ENCODE measurements around the gene NRARP. TPM values are rescaled to one million over a fixed set of nuclear protein-coding genes. Genes with fewer than 3 reads are reported as not detected.

Gene NRARP
- total and polyA plus RNA-seq, 2 experiments from 2014 or later = 4.0 to 55.1 TPM

GRCh38 chr9:137303893-137304382 is 1.9 kb upstream of the NRARP start:
- no peak overlapping the region for H3K4me3 ChIP-seq
- Mint-ChIP-seq H3K9me3 (no peaks in the 10 kb centered on the region), H3K36me3 (ENCODE audit: low read depth) (peaks cover 4% of the 10 kb centered on the region; the same call in 2 of the 3 replicates), H3K27ac (no peak overlapping the region), H3K27me3 (ENCODE audit: insufficient read depth, low read depth, poor library complexity) (peaks cover 23% of the 10 kb centered on the region), H3K4me1 (peaks cover 34% of the 10 kb centered on the region), H3K4me3 (no peak overlapping the region)
- H3K4me2 ChIP-seq = no peak overlapping the region
- H2AFZ ChIP-seq = no peak overlapping the region
- peaks cover 13% of the 10 kb centered on the region for H3K27me3 ChIP-seq (ENCODE audit: insufficient read depth)
- peaks cover 3% of the 10 kb centered on the region; the same call in 1 of the 2 replicates for H3K79me2 ChIP-seq (replicated peaks; ENCODE audit: insufficient read depth)
- DNase-seq (ENCODE audit: low spot score) (no peak), ATAC-seq (no peak)
- TF ChIP-seq POLR2AphosphoS5 (IDR thresholded peaks at IDR 0.05; ENCODE audit: low read depth) (no peak), CREB1 (CRISPR knock-in tag; IDR thresholded peaks at IDR 0.05; ENCODE audit: low read depth) (no peak), ZNF331 (CRISPR knock-in tag; IDR thresholded peaks at IDR 0.05; ENCODE audit: low read depth) (no peak), EZH2 (IDR thresholded peaks at IDR 0.05; ENCODE audit: low read depth, unreplicated experiment) (no peak), CTCF (conservative IDR thresholded peaks at IDR 0.05; ENCODE audit: low read depth in 2 of 2) (no peak), EZH2phosphoT487 (IDR thresholded peaks at IDR 0.05; ENCODE audit: unreplicated experiment) (no peak), STAT1 (IDR thresholded peaks at IDR 0.05; ENCODE audit: unreplicated experiment) (no peak), NANOG (IDR thresholded peaks at IDR 0.05; ENCODE audit: borderline replicate concordance) (no peak), ZNF114 (CRISPR knock-in tag; IDR thresholded peaks at IDR 0.05) (no peak), JUNB (IDR thresholded peaks at IDR 0.05; ENCODE audit: unreplicated experiment) (no peak), REST (IDR thresholded peaks at IDR 0.05; ENCODE audit: unreplicated experiment) (no peak)
- TF ChIP-seq, protein P1, sequence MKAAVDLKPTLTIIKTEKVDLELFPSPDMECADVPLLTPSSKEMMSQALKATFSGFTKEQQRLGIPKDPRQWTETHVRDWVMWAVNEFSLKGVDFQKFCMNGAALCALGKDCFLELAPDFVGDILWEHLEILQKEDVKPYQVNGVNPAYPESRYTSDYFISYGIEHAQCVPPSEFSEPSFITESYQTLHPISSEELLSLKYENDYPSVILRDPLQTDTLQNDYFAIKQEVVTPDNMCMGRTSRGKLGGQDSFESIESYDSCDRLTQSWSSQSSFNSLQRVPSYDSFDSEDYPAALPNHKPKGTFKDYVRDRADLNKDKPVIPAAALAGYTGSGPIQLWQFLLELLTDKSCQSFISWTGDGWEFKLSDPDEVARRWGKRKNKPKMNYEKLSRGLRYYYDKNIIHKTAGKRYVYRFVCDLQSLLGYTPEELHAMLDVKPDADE (IDR thresholded peaks at IDR 0.05) = no peak
- TF ChIP-seq, protein P2, sequence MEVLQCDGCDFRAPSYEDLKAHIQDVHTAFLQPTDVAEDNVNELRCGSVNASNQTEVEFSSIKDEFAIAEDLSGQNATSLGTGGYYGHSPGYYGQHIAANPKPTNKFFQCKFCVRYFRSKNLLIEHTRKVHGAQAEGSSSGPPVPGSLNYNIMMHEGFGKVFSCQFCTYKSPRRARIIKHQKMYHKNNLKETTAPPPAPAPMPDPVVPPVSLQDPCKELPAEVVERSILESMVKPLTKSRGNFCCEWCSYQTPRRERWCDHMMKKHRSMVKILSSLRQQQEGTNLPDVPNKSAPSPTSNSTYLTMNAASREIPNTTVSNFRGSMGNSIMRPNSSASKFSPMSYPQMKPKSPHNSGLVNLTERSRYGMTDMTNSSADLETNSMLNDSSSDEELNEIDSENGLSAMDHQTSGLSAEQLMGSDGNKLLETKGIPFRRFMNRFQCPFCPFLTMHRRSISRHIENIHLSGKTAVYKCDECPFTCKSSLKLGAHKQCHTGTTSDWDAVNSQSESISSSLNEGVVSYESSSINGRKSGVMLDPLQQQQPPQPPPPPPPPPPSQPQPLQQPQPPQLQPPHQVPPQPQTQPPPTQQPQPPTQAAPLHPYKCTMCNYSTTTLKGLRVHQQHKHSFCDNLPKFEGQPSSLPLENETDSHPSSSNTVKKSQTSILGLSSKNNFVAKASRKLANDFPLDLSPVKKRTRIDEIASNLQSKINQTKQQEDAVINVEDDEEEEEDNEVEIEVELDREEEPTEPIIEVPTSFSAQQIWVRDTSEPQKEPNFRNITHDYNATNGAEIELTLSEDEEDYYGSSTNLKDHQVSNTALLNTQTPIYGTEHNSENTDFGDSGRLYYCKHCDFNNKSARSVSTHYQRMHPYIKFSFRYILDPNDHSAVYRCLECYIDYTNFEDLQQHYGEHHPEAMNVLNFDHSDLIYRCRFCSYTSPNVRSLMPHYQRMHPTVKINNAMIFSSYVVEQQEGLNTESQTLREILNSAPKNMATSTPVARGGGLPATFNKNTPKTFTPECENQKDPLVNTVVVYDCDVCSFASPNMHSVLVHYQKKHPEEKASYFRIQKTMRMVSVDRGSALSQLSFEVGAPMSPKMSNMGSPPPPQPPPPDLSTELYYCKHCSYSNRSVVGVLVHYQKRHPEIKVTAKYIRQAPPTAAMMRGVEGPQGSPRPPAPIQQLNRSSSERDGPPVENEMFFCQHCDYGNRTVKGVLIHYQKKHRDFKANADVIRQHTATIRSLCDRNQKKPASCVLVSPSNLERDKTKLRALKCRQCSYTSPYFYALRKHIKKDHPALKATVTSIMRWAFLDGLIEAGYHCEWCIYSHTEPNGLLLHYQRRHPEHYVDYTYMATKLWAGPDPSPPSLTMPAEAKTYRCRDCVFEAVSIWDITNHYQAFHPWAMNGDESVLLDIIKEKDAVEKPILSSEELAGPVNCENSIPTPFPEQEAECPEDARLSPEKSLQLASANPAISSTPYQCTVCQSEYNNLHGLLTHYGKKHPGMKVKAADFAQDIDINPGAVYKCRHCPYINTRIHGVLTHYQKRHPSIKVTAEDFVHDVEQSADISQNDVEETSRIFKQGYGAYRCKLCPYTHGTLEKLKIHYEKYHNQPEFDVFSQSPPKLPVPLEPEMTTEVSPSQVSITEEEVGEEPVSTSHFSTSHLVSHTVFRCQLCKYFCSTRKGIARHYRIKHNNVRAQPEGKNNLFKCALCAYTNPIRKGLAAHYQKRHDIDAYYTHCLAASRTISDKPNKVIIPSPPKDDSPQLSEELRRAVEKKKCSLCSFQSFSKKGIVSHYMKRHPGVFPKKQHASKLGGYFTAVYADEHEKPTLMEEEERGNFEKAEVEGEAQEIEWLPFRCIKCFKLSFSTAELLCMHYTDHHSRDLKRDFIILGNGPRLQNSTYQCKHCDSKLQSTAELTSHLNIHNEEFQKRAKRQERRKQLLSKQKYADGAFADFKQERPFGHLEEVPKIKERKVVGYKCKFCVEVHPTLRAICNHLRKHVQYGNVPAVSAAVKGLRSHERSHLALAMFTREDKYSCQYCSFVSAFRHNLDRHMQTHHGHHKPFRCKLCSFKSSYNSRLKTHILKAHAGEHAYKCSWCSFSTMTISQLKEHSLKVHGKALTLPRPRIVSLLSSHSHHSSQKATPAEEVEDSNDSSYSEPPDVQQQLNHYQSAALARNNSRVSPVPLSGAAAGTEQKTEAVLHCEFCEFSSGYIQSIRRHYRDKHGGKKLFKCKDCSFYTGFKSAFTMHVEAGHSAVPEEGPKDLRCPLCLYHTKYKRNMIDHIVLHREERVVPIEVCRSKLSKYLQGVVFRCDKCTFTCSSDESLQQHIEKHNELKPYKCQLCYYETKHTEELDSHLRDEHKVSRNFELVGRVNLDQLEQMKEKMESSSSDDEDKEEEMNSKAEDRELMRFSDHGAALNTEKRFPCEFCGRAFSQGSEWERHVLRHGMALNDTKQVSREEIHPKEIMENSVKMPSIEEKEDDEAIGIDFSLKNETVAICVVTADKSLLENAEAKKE (CRISPR knock-in tag; IDR thresholded peaks at IDR 0.05) = no peak
- peaks cover 12% of the 10 kb centered on the region for H3F3A ChIP-seq (replicated peaks; ENCODE audit: low read depth)
- peaks cover 31% of the 10 kb centered on the region for H3K4me1 ChIP-seq (ENCODE audit: insufficient read depth)
- no peaks in the 10 kb centered on the region for H3K9me2 ChIP-seq (ENCODE audit: insufficient read depth)
- no peaks in the 10 kb centered on the region for H3K36me3 ChIP-seq (ENCODE audit: insufficient read depth)
- H3K27ac ChIP-seq (ENCODE audit: low read depth) = no peak overlapping the region
- peaks cover 3% of the 10 kb centered on the region; the same call in 1 of the 2 replicates for H4K20me1 ChIP-seq (replicated peaks; ENCODE audit: insufficient read depth)
